Activated B cell treated with CpG ODN at 0.5 μM for 24 hours (primary cell): ENCODE data around the gene HSH2D. TPM values are rescaled to one million over a fixed set of nuclear protein-coding genes. Genes with fewer than 3 reads are reported as not detected.

Experiments
- ATAC-seq: fragments of 200-7000 bp; cut with Tn5 transposase; one replicate; pipeline ENCODE4 v1.10.0; 2021; ENCODE audit warnings: low read depth, mild to moderate bottlenecking, moderate library complexity
- CTCF ChIA-PET: fragments of 350-600 bp; sonication (Branson Sonifier 250); formaldehyde crosslinking; loops from one replicate; lab custom pipeline; 2021; ENCODE audit warnings: antibody characterized with exemption; lab: Charles Lee
- POLR2A ChIA-PET: fragments of 350-600 bp; sonication (Branson Sonifier 250); formaldehyde crosslinking; loops from one replicate; lab custom pipeline; 2021; ENCODE audit warnings: antibody characterized with exemption; lab: Charles Lee
- DNase-seq: peaks from one replicate; pipeline ENCODE4 v3.0.0; 2022
- H3K27ac Mint-ChIP-seq: one replicate; pipeline ENCODE4 v1.8.0; 2020; ENCODE audit warnings: mixed read lengths
- H3K27me3 Mint-ChIP-seq: one replicate; pipeline ENCODE4 v1.8.0; 2021; ENCODE audit warnings: mixed read lengths
- H3K36me3 Mint-ChIP-seq: one replicate; pipeline ENCODE4 v1.8.0; 2021; ENCODE audit warnings: low read depth, mixed read lengths
- H3K4me1 Mint-ChIP-seq: one replicate; pipeline ENCODE4 v1.8.0; 2021; ENCODE audit warnings: mixed read lengths
- H3K4me3 Mint-ChIP-seq: one replicate; pipeline ENCODE4 v1.8.0; 2020; ENCODE audit warnings: mild to moderate bottlenecking, mixed read lengths
- H3K9me3 Mint-ChIP-seq: one replicate; pipeline ENCODE4 v1.8.0; 2020; ENCODE audit warnings: mixed read lengths
- CTCF ChIP-seq: fragments of 200-600 bp; IDR thresholded peaks from one replicate; pipeline ENCODE4 v1.8.0; 2022; ENCODE audit warnings: antibody characterized with exemption, mild to moderate bottlenecking
- intact Hi-C: fragments of 100-400 bp; cut with micrococcal nuclease; formaldehyde crosslinking; loops from one replicate; pipeline ENCODE4 v1.15.1; 2024
- total RNA-seq: library from RNA; stranded (reverse); gene quantifications from 2 replicates; pipeline ENCODE4 v1.2.3, GENCODE V29; 2022

The HSH2D gene
- total RNA-seq, 1 donor from 2014 or later, result 191 TPM

- no peak for TF ChIP-seq CTCF
- Mint-ChIP-seq H3K27ac (no peak overlapping the region), H3K27me3 (no peaks in the 10 kb centered on the region), H3K4me1 (peaks cover 18% of the 10 kb centered on the region), H3K4me3 (no peak overlapping the region), H3K36me3 (peaks cover 82% of the 10 kb centered on the region), H3K9me3 (no peaks in the 10 kb centered on the region)
- DNase-seq (no peak), ATAC-seq (no peak)
- ChIA-PET CTCF (no interaction called here), POLR2A (interaction anchor here (1.1 kb wide), 1 partner anchor 12 kb away, joined by 3 read pairs; no protein-coding TSS in a partner anchor)
- intact Hi-C loops, result no loop called here
Observed at GRCh38 chr19:16206046-16206605, 62.6 kb downstream of the HSH2D start.

- peaks cover 85% of the 10 kb centered on the region for H3K36me3 Mint-ChIP-seq
- no peak overlapping the region for H3K4me3 Mint-ChIP-seq
- DNase-seq (no peak), ATAC-seq (no peak)
- H3K4me1 Mint-ChIP-seq, result peaks cover 18% of the 10 kb centered on the region
- intact Hi-C loops, result no loop called here
- no peaks in the 10 kb centered on the region for H3K27me3 Mint-ChIP-seq
- ChIA-PET POLR2A (interaction anchor here (1.1 kb wide), 1 partner anchor 12 kb away, joined by 3 read pairs; no protein-coding TSS in a partner anchor), CTCF (no interaction called here)
- no peak for TF ChIP-seq CTCF
- no peak overlapping the region for H3K27ac Mint-ChIP-seq
- H3K9me3 Mint-ChIP-seq, result no peaks in the 10 kb centered on the region
Observed at GRCh38 chr19:16206637-16207036, 63.2 kb downstream of the HSH2D start.

GRCh38 chr19:16207063-16207462 lies 63.6 kb downstream of the HSH2D start:
- peaks cover 18% of the 10 kb centered on the region for H3K4me1 Mint-ChIP-seq
- ATAC-seq, result no peak
- no peaks in the 10 kb centered on the region for H3K27me3 Mint-ChIP-seq
- intact Hi-C loops, result no loop called here
- no peak for TF ChIP-seq CTCF
- no peaks in the 10 kb centered on the region for H3K9me3 Mint-ChIP-seq
- ChIA-PET POLR2A (interaction anchor here (1.1 kb wide), 1 partner anchor 11 kb away, joined by 3 read pairs; no protein-coding TSS in a partner anchor), CTCF (no interaction called here)
- H3K36me3 Mint-ChIP-seq, result peaks cover 85% of the 10 kb centered on the region
- DNase-seq, result no peak
- no peak overlapping the region for H3K4me3 Mint-ChIP-seq
- no peak overlapping the region for H3K27ac Mint-ChIP-seq

- Mint-ChIP-seq H3K9me3 (no peaks in the 10 kb centered on the region), H3K4me1 (peaks cover 15% of the 10 kb centered on the region), H3K27me3 (no peaks in the 10 kb centered on the region), H3K4me3 (no peak overlapping the region), H3K27ac (no peak overlapping the region), H3K36me3 (peaks cover 85% of the 10 kb centered on the region)
- TF ChIP-seq CTCF, result no peak
- intact Hi-C loops, result no loop called here
- POLR2A ChIA-PET, result interaction anchor here (0.5 kb wide), 2 partner anchors 31 to 129 kb away, joined by 4 to 6 read pairs; no protein-coding TSS in a partner anchor
- ATAC-seq, result no peak
- CTCF ChIA-PET, result no interaction called here
- no peak for DNase-seq
Observed at GRCh38 chr19:16207490-16208025, 64.1 kb downstream of the HSH2D start.

Other genes with a start within 250 kb of the HSH2D start
- not detected in 2 replicates for gene CYP4F2, start 245.6 kb upstream of the HSH2D start, total RNA-seq
- gene CYP4F11, start 209.2 kb upstream of the HSH2D start, total RNA-seq, result not detected in 2 replicates
- gene OR10H4, start 194.7 kb upstream of the HSH2D start, total RNA-seq, result not detected in 2 replicates
- 238 and 257 TPM in 2 replicates for gene TPM4, start 67.2 kb upstream of the HSH2D start, total RNA-seq
- gene RAB8A, start 31.8 kb upstream of the HSH2D start, total RNA-seq, result 157 and 171 TPM in 2 replicates
- gene CIB3, start 29.8 kb downstream of the HSH2D start, total RNA-seq, result not detected in 2 replicates
- 52.2 and 53.5 TPM in 2 replicates for gene FAM32A, start 41.7 kb downstream of the HSH2D start, total RNA-seq
- gene AP1M1, start 54.2 kb downstream of the HSH2D start, total RNA-seq, result 82.6 and 87.5 TPM in 2 replicates
- gene KLF2, start 181.1 kb downstream of the HSH2D start, total RNA-seq, result 76.8 and 87.6 TPM in 2 replicates